AG10803 (cell line): ENCODE measurements around the gene AP3D1.
A peak's percentile ranks its signal among the peaks of the same experiment; 100 is the strongest.

Experiments used
- DNase-seq: peaks from one replicate; pipeline ENCODE4 v3.0.0; 2010; ENCODE audit warnings: low read depth
- H3K4me3 ChIP-seq: 2 replicates; pipeline ENCODE4 v1.5.1; 2011; ENCODE audit warnings: mild to moderate bottlenecking, low read length, control low read depth
- TF ChIP-seq, protein P1 (sequence below): conservative IDR thresholded peaks from 2 replicates; pipeline ENCODE4 v1.5.1; 2011; ENCODE audit warnings: mild to moderate bottlenecking, low read length, control low read depth, inconsistent platforms

AP3D1 gene

DNA sequence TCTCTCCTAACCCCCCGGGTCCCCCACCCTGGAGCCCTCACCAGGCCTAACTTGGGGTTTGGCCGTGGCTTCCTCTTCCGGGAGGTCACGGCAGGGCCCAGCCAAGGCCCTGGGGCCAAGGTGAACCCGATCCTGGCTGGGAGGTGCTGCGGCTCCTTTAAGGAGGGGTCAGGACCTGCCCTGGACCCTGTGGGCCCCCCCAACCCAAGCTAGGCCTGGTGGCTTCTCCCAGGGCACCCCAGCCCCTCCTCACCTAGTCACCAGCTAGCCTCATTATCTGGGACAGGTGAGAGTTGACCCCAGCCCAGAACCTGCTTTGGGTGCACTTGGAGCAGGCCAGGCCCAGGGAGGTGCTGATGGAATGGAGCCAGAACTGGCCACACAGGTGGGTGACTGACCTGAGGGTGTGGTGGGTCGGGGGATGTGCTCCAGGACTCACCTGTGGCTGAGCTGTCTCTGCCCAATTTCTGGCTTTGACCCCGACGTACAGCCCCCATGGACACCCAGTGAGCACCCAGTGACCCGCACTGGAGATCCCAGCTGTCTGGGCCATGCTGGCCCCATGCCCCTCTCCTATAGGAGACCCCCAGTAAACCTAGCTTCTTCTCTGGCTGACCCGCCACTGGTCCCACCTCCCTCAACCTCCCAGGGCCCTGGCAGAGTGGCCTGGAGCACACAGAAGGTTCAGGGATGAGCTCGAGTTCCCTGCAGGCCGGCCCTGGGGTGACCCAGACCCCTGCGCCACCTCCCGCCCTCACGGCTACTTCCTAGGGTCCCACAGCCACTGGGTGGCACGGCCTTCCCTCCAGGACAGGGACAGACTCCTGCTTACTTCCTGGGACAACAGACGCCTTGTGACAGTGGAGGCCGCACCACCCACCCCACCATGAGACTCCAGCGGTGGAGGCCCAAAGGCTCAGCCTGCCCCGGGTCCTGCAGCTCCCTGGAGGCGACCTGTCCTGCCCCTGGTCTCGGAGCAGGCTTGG is 93.6 kb downstream of the AP3D1 start:
- DNase-seq: no peak
- no peak overlapping the region for H3K4me3 ChIP-seq
- TF ChIP-seq, protein P1, sequence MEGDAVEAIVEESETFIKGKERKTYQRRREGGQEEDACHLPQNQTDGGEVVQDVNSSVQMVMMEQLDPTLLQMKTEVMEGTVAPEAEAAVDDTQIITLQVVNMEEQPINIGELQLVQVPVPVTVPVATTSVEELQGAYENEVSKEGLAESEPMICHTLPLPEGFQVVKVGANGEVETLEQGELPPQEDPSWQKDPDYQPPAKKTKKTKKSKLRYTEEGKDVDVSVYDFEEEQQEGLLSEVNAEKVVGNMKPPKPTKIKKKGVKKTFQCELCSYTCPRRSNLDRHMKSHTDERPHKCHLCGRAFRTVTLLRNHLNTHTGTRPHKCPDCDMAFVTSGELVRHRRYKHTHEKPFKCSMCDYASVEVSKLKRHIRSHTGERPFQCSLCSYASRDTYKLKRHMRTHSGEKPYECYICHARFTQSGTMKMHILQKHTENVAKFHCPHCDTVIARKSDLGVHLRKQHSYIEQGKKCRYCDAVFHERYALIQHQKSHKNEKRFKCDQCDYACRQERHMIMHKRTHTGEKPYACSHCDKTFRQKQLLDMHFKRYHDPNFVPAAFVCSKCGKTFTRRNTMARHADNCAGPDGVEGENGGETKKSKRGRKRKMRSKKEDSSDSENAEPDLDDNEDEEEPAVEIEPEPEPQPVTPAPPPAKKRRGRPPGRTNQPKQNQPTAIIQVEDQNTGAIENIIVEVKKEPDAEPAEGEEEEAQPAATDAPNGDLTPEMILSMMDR: no peak

DNA sequence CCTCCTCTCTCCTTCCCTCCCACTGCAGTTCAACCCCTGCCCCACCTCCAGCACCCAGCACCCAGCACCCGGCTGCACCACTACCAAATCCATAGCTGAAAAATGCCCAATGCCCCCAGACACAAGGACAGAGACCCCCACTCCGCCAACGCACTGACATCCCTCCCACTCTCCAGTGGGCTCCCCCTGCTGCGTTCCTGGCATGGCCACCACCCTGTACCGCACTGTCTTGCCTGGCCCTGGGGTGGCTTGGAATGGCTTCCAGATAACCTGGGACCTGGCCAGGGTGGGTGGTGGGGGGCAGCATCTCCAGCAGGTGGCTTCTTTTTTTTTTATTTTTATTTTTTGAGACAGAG is 94.6 kb downstream of the AP3D1 start:
- no peak overlapping the region for H3K4me3 ChIP-seq
- TF ChIP-seq, protein P1: no peak
- no peak for DNase-seq

DNA sequence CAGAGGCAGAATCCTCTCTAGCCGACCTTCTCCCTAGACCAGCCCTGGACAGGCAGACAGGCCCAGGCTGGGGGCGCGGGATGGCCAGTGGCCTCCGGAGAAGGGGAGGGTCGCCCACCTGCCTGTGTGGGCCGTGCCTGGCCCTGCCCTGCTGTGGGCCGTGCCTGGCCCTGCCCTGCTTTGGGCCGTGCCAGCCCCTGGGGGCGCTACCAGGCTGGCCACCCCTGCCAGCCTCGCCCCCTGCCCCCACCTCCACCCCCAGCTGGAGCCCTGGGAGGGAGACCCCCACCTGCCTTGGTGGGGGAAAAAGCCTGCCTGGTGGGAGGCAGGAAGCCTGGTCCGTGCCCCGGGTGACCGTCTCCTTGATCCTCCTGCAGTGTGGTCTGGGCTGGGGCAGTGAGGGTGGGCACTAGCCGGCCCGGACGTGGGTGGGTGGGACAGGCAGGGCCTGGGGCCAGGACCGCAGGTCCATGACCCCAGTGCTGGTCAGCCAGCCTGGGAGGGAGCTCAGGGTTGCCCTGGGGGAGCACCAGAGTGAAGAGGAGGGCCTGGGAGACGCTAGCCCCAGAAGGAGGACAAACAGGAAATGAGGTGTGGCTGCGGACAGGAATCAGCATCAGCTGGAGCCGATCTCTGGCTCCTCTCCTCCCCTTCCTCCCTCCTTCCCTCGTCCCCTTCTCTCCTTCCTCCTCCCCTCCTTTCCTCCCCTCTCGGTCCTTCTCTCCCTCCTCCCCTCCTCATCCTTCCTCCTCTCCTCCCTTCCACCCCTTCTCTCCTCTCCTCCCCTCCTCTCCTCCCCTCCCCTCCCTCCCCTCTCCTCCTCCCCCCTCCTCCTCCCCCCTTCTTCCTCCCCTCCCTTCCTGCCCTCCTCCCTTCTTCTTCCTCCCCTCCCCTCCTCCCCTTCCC is 95.2 kb downstream of the AP3D1 start:
- peak; percentile 92 for DNase-seq
- TF ChIP-seq, protein P1: no peak
- peak overlapping the region; percentile 60 for H3K4me3 ChIP-seq

DNA sequence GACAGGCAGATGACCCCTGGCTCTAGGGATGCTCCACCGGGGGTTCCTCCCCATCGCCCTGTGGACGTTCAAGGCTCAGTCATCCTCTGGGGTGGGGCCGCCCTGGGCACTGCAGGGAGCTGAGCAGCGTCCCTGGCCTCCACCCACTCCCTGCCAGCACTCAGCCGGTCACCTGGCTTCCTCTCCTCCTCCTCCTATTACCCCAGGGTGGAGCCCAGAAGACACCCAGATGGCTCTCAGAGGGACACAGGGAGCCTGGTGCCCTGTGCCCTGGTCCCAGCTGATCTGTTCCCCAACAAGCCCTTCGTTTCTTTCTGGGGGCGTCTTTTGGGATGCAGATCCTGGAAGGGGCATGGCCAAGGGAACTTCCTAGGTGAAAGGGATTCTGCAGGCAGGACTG is 96.6 kb downstream of the AP3D1 start:
- DNase-seq: no peak
- H3K4me3 ChIP-seq: no peak overlapping the region
- TF ChIP-seq, protein P1: no peak

DNA sequence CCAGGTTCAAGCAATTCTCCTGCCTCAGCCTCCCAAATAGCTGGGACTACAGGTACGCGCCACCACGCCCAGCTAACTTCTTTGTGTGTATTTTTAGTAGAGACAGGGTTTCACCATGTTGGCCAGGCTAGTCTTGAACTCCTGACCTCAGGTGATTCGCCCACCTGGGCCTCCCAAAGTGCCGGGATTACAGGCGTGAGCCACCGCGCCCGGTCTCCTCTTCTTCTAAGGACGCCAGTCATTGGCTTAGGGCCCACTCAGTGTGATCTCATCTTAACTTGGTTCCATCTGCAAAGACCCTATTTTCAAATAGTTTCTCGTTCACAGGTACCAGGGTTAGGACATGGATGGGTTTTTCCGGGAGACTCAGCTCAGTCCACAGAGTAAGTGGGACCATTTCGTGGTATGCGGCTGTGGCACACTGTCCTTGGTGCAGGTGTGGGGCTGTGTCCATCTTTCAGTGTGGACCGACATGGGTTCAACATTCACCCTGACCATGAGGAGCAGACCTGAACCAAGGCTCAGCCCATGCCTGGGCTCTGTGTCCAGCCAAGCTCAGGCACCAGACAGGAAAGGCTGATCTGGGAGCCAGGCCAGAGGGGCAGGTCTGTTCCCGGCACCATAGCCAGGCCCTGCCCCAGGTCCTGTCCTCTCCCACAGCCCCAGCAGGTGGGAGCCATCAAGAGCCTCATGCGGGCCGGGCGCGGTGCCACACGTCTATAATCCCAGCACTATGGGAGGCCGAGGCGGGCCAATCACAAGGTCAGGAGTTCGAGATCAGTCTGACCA is 97.6 kb downstream of the AP3D1 start:
- H3K4me3 ChIP-seq: no peak overlapping the region
- TF ChIP-seq, protein P1: no peak
- DNase-seq: no peak

DNA sequence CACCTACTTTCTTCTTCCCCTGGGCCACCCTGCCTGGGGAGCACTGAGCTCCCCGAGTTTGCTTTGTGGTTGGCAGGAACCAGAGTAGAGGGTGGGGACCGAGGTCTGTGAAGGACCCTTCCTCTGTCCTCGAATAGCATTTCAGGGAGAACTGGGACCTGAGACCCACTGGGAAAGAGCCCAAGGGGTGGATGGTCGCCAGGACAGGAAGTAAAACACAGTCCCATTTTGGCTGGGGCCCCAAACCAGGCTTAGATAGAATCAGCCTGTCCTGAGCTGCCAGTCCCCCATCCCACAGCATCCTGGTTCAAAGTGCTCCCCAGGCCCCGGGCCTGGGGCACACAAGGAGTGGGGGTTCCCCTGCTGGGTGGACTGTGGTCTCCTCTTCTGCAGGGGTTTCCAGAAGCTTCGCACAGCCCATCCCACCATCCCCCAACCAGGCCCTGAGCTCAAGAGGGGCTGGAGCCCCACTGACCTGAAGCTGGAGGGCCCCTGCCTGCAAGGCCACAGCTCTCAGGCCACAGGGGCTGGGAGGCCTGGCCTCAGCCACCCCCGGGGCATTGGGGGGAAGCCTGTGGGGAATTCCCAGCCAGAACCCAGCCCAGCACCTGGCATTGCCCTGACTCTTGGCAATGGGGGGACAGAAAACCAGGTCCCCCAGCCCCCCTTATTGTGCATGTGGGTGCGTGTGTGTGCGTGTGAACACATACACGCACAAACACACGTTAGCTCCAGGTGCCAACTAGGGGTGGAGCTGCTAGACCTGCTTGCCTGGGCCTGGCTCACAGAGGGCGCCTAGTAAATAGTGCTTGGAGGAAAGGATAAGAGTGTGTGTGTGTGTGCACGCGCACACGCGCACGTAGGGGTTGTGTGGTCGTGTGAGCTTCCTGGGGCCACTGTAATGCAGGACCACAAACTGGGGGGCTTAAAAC is 99.3 kb downstream of the AP3D1 start:
- DNase-seq: no peak
- TF ChIP-seq, protein P1: no peak
- H3K4me3 ChIP-seq: no peak overlapping the region
